Ovary (tissue), 9 donors: ENCODE data around the gene STXBP4. TPM values are rescaled to one million over a fixed set of nuclear protein-coding genes. Genes with fewer than 3 reads are reported as not detected.

ENCODE experiments used
- DNase-seq, 5 donors: peaks; one replicate each; pipeline ENCODE4 v3.0.0-alpha.2; 2019 to 2020
- H3K27ac ChIP-seq, 2 donors: fragments of 200-600 bp; one replicate each; pipeline versions ENCODE4 v1.5.1 to v1.8.0; 2019 to 2022
- H3K27me3 ChIP-seq: fragments of 200-600 bp; one replicate; pipeline ENCODE4 v1.8.0; 2022
- H3K36me3 ChIP-seq: fragments of 200-600 bp; sonication (generic); one replicate; pipeline ENCODE4 v1.5.1; 2019
- H3K4me1 ChIP-seq: one replicate; pipeline ENCODE4 v1.8.1; 2013; ENCODE audit warnings: mild to moderate bottlenecking, moderate library complexity; ENCODE audit not compliant: insufficient read depth
- H3K4me3 ChIP-seq: fragments of 200-600 bp; sonication (generic); one replicate; pipeline ENCODE4 v1.5.1; 2017
- H3K9me3 ChIP-seq, 2 donors: fragments of 200-600 bp in 1 of 2; sonication (generic) in 1 of 2; one replicate each; pipeline versions ENCODE4 v1.5.1 to v1.8.1; 2013 to 2019; ENCODE audit warnings: mild to moderate bottlenecking in 1 of 2, moderate library complexity in 1 of 2
- CTCF ChIP-seq, 3 donors: fragments of 450-650 bp in 2 of 3; fragments of 200-600 bp in 1 of 3; IDR thresholded peaks; one replicate each; pipeline versions ENCODE4 v1.5.1 to v1.8.0; 2016 to 2022; ENCODE audit warnings: antibody characterized with exemption in 3 of 3, mild to moderate bottlenecking in 1 of 3
- EP300 ChIP-seq: sonication (generic); formaldehyde crosslinking; IDR thresholded peaks from one replicate; pipeline ENCODE4 v1.6.1; 2017; ENCODE audit warnings: antibody characterized with exemption
- POLR2A ChIP-seq: fragments of 450-650 bp; IDR thresholded peaks from one replicate; pipeline ENCODE4 v1.6.1; 2017; ENCODE audit warnings: antibody characterized with exemption, mild to moderate bottlenecking, moderate library complexity
- WGBS, 3 donors: extraction: QIAGEN DNeasy Blood & Tissue Kit in 1 of 3; methylation state at CpG; one replicate each; pipeline versions ENCODE4 v1.1.5 to v1.1.7; 2013 to 2017; 5-methylcytosine and 5-hydroxymethylcytosine counted together
- intact Hi-C, 4 donors: fragments of 100-400 bp; cut with DNase I; formaldehyde crosslinking; loops; one replicate each; pipeline versions ENCODE4 v1.11.0 to v1.15.1; 2022 to 2023
- polyA plus RNA-seq, 2 donors: library from polyadenylated mRNA; stranded (reverse); fragments of 200-250 nt in 1 of 2; fragments of 350-450 nt in 1 of 2; fragmentation: Illumina TruSeq in 1 of 2; extraction: RNeasy Lipid Tissue Mini Kit (QIAGEN cat#74804) in 1 of 2; gene quantifications; one replicate each; pipeline ENCODE4 v1.2.3, GENCODE V29; 2013 to 2014
- total RNA-seq, 7 donors: library from RNA; depleted of rRNA in 2 of 7; stranded (reverse); fragments of >200 nt in 2 of 7; fragmentation: NEBNext Ultra II Directional in 3 of 7; extraction: Animal tissue kit (Norgen Biotek cat#: 25700) in 3 of 7; gene quantifications; one replicate each; pipeline versions ENCODE4 v1.1.0 to v1.2.4, GENCODE V29; 2016 to 2023
- donor health status: DM: no; HTN: no; CAD: no; lungs with moderate emphysema.
- donor health status: DM: no; HTN: no; CAD: no.
- donor health status: Bipolar disorder and iron deficiency.
- donor health status: DM: yes; HTN: yes; CAD: no.
- donor health status: DM: no; HTN: no; CAD: no.
- donor health status: DM: yes; HTN: yes; CAD: no.

Gene STXBP4
- total and polyA plus RNA-seq, 9 donors: 2.4 to 63.1 (median 16.5) TPM

GRCh38 chr17:54996441-54996840 is 27.9 kb downstream of the STXBP4 start:
- no peaks in the 10 kb centered on the region for H3K4me1 ChIP-seq
- no peaks in the 10 kb centered on the region for H3K9me3 ChIP-seq
- TF ChIP-seq EP300: no peak
- no peak for TF ChIP-seq CTCF (IDR thresholded peaks at IDR 0.05)
- no peak for TF ChIP-seq POLR2A
- H3K27ac ChIP-seq: no peak overlapping the region
- intact Hi-C loops: loop anchor here in 3 of 4 donors (5.0 to 10.0 kb wide), 4 partner anchors 348 to 518 kb away; partner anchors contain the start of gene SMIM36 (in 1 of the 3)
- 88 to 98% (median 96%) methylated on average over 1 of the region's 1 CpG for WGBS, 3 donors
- no peaks in the 10 kb centered on the region for H3K36me3 ChIP-seq
- H3K4me3 ChIP-seq: no peak overlapping the region
- H3K27me3 ChIP-seq: no peaks in the 10 kb centered on the region
- DNase-seq: no peak

GRCh38 chr17:55002458-55002857 is 33.9 kb downstream of the STXBP4 start:
- Histone ChIP-seq H3K36me3 (no peaks in the 10 kb centered on the region), H3K4me3 (no peak overlapping the region), H3K9me3 (no peaks in the 10 kb centered on the region), H3K27me3 (no peaks in the 10 kb centered on the region), H3K4me1 (no peaks in the 10 kb centered on the region), H3K27ac (no peak overlapping the region)
- DNase-seq: no peak
- intact Hi-C loops: no loop called here
- TF ChIP-seq POLR2A: no peak
- no peak for TF ChIP-seq CTCF (IDR thresholded peaks at IDR 0.05)
- no peak for TF ChIP-seq EP300

GRCh38 chr17:55004484-55004883 is 35.9 kb downstream of the STXBP4 start:
- intact Hi-C loops: no loop called here
- H3K27ac ChIP-seq: no peak overlapping the region
- H3K4me1 ChIP-seq: no peaks in the 10 kb centered on the region
- TF ChIP-seq EP300: no peak
- no peak for TF ChIP-seq CTCF (IDR thresholded peaks at IDR 0.05)
- TF ChIP-seq POLR2A: no peak
- 86 to 89% (median 88%) methylated on average over 5 of the region's 5 CpGs for WGBS, 3 donors
- no peak for DNase-seq
- no peak overlapping the region for H3K4me3 ChIP-seq
- no peaks in the 10 kb centered on the region for H3K27me3 ChIP-seq
- no peaks in the 10 kb centered on the region for H3K9me3 ChIP-seq
- no peaks in the 10 kb centered on the region for H3K36me3 ChIP-seq

- DNase-seq: no peak
- H3K27ac ChIP-seq: no peak overlapping the region
- H3K27me3 ChIP-seq: no peaks in the 10 kb centered on the region
- TF ChIP-seq CTCF (IDR thresholded peaks at IDR 0.05) (no peak), EP300 (no peak), POLR2A (no peak)
- H3K4me3 ChIP-seq: no peak overlapping the region
- 91 to 98% (median 96%) methylated on average over 1 of the region's 1 CpG for WGBS, 3 donors
- no peaks in the 10 kb centered on the region for H3K9me3 ChIP-seq
- H3K4me1 ChIP-seq: no peaks in the 10 kb centered on the region
- H3K36me3 ChIP-seq: no peaks in the 10 kb centered on the region
- intact Hi-C loops: no loop called here
Measured at GRCh38 chr17:55005520-55005919, 37.0 kb downstream of the STXBP4 start.

GRCh38 chr17:55023626-55024025 is 55.1 kb downstream of the STXBP4 start:
- Histone ChIP-seq H3K36me3 (no peaks in the 10 kb centered on the region), H3K4me3 (no peak overlapping the region), H3K9me3 (no peaks in the 10 kb centered on the region), H3K4me1 (no peaks in the 10 kb centered on the region), H3K27ac (no peak overlapping the region), H3K27me3 (no peaks in the 10 kb centered on the region)
- intact Hi-C loops: no loop called here
- DNase-seq: no peak
- TF ChIP-seq EP300 (no peak), CTCF (IDR thresholded peaks at IDR 0.05) (no peak), POLR2A (no peak)
- WGBS, 3 donors: 0 to 19% (median 0%) methylated on average over 1 of the region's 1 CpG
